GM19023 (cell line): ENCODE data around the gene LMNB1.

Source experiments
- ATAC-seq: cut with Tn5 transposase; IDR thresholded peaks from one replicate; pipeline ENCODE4 v1.9.1; 2021; ENCODE audit warnings: mild to moderate bottlenecking, moderate library complexity; ENCODE audit not compliant: unreplicated experiment

Gene LMNB1

DNA sequence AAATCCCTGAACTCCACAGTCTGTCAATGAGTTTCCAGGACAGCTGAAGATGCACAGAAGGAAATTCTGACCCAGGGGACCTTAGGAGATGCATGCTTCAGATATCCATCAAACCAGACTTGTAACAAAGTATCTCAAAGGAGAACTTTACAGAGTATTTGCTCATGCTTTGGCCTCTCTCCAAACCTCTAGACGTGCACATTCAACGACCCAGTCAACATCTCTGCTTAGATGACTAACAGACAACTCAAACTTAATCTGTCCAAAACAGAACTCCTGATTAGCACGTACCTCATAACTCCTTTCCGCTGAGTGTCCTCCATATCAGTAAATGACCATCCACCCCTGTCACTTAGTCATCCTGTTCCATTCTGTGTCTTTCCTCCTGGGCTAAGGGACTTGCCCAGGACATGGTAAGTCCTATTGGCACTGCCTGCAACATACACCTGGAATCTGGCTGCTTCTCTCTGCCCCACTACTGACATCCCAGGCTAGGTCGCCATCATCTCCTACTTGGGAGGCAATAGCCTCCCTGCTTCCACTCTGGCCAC lies 107.4 kb downstream of the LMNB1 start:
- no peak for ATAC-seq
